ENCODE data around the gene SLC22A6.

The SLC22A6 gene

DNA sequence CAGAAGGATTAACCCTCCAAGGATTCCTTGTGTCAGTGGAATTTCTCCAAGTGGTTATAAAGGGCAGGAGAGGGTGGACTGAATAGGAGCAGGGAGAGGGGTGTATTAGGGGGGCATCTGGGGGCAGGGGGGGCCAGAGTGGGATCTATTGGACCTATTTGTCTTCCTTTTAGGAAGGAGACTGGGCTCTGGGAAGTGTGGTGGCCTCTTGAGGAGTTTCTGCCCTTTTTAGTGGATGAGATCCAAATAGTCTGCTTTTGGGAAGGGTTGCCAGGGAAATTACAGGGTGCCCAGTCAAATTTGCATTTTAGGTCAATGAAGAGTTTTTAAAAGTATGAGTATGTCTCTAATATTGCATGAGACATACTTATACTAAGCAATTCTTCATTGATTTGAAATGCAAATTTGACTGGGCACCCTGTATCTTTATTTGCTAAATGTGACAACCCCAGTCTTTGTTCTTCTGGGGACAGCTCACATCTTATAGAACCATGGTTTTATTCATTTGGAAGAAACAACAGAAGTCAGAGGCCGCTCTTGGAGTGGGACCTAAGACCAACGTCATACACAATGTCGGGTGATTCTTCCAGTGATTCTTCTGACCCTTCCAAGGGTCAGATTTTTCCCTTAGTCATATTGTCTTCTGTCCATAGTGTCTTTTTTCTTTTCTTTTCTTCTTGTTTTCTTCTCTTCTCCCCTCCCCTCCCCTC lies 429 bp upstream of the SLC22A6 start:
- DNase-seq (ENCODE audit: low spot score): no peak
- TF ChIP-seq, protein P1, sequence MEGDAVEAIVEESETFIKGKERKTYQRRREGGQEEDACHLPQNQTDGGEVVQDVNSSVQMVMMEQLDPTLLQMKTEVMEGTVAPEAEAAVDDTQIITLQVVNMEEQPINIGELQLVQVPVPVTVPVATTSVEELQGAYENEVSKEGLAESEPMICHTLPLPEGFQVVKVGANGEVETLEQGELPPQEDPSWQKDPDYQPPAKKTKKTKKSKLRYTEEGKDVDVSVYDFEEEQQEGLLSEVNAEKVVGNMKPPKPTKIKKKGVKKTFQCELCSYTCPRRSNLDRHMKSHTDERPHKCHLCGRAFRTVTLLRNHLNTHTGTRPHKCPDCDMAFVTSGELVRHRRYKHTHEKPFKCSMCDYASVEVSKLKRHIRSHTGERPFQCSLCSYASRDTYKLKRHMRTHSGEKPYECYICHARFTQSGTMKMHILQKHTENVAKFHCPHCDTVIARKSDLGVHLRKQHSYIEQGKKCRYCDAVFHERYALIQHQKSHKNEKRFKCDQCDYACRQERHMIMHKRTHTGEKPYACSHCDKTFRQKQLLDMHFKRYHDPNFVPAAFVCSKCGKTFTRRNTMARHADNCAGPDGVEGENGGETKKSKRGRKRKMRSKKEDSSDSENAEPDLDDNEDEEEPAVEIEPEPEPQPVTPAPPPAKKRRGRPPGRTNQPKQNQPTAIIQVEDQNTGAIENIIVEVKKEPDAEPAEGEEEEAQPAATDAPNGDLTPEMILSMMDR (IDR thresholded peaks at IDR 0.05; ENCODE audit: extremely low read depth, missing control alignments): no peak

DNA sequence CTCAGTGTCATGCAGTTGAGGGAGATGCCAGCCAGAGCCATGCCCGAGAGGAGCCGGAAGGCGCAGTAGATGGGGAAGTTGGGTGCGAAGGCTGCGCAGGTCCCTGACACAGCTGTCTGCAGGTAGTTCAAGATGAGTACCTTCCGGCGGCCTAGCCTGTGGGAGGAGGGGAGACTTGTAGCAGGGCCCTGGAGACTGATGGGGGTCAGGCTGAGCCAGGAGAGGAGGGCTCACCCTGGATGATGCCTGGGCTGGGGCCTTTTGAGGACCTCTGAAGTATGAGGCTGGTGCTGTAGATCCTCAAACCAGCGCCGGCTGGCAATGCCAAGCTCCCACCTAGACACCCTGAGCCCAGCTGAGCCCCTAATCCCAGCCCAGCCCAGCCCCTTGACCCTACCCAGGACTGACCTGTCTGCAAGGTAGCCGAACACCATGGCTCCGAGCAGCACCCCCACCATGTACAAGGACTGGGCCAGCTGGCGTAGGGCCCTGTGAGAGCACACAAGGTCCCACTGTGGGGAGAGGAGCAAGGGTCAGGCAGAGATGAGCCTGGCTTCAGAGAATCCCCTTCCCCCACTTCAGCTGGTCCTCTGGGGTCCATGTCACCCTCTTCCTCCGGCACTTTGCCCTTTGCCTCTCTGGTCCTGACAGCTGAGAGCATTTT lies 1.1 kb downstream of the SLC22A6 start:
- TF ChIP-seq, protein P1 (IDR thresholded peaks at IDR 0.05; ENCODE audit: extremely low read depth, missing control alignments): no peak
- no peak for DNase-seq (ENCODE audit: low spot score)

DNA sequence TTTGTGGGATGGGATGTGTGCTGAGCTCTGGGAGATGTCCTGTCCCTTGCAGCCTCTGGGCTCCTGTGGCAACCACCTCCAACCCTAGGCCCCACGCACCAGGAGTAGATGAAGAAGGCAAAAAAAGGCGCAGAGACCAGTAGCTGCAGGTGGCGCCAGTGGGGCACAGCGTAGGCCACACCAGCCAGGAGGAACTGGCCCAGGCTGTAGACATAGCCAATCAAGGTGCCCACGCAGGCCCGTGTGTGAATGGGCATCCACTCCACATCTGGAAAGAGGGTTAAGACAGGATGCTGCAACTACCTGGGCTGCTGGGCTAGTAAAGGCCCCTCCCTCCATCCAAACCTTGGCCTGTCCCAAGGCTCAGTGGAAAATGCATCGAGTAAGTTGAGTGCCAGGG lies 3.0 kb downstream of the SLC22A6 start:
- no peak for DNase-seq (ENCODE audit: low spot score)
- TF ChIP-seq, protein P1 (IDR thresholded peaks at IDR 0.05; ENCODE audit: extremely low read depth, missing control alignments): no peak

DNA sequence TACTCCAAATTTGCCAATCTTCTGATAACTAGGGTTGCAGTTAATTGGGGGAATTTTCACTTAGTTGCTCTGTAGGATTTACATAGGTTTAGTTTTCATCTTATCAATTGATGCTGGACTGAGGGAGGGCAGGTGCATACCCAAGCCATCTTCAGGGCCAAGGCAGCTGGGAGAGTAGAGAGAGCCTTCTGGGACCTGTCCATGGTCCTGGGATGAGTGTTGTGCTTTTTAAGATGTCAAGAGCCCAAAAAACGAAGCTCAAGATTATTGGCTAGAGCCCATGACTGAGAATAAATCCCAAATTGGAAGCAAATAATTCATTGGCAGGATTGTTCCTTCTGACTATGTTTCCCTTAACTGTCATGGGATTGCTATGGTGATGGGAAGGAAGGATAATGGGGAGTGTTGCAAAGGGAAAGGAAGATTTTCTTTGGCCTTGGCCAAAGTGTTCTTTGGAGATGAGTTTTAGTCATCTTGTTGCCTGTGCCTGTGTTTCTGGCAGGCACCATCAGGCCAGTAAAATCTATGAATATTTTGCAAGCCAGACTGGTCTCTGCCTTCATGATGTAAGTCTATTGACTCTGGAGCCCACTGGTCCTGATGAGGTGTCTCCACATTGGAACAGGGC lies 4.5 kb downstream of the SLC22A6 start:
- DNase-seq (ENCODE audit: low spot score): no peak
- TF ChIP-seq, protein P1 (IDR thresholded peaks at IDR 0.05; ENCODE audit: extremely low read depth, missing control alignments): no peak

DNA sequence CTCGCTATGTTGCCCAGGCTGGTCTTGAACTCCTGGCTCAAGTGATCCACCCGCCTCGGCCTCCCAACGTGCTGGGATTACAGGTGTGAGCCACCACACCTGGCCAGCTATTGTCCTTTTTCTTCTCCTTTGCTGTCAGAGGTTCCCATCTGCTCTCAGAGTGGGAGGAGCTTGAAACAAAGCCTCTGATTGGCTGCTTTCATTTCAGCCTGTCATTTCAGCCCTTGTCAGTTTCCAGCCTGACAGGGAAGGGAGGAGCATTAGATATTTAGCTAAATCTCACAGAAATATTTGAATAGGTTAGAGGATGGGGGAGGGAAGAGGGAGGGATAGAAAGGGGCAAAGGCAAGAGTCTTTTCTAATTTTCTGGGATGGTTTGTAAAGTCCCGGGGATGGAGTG lies 8.7 kb downstream of the SLC22A6 start:
- no peak for DNase-seq (ENCODE audit: low spot score)
- TF ChIP-seq, protein P1 (IDR thresholded peaks at IDR 0.05; ENCODE audit: extremely low read depth, missing control alignments): no peak

DNA sequence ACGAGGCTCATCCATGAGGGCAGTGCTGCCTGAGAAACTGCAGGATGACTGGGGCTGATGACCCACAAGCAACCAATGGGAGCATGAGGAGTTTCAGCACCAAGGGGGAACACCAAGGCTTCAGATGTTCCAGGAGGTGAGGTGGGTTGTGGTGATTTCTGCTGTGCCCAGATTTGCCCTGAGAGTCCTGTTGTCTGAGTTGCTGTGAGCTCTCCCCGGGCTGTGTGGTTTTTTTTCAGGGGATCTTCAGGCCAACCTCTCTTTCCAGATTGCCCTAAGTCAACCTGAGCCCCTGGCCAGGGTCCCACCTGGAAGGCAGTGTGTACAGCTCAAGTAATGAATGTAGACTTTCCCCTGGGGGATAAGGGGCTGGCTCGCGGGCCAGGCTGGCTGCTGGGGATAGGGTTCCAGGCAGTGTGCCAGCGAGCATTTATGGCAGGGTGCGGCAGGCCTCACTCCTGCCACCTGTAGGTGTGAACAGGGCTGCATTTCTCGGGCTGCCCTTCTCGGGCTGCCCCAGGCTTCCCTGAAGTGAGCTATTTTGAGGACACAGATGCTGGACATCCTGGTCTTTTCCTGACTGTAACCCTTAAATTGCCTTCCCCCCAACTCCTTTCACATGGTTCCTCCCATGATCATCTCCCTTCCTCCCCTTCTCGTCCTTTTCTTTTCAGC lies 9.8 kb downstream of the SLC22A6 start:
- TF ChIP-seq, protein P1 (IDR thresholded peaks at IDR 0.05; ENCODE audit: extremely low read depth, missing control alignments): peak; percentile 14
- peak; percentile 34 for DNase-seq (ENCODE audit: low spot score)

DNA sequence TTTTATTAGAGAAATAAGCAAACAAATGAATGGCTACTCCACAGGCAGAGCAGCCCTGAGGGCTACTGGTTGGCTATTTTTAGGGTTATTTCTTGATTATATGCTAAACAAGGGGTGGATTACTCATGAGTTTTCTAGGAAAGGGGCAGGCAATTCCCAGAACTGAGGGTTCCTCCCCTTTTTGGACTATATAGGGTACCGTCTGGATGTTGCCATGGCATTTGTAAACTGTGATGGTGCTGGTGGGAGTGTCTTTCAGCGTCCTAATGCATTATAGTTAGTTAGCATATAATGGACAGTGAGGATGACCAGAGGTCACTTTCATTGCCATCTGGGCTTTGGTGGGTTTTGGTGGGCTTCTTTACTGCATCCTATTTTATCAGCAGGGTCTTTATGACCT lies 19.2 kb downstream of the SLC22A6 start:
- DNase-seq (ENCODE audit: low spot score): no peak
- TF ChIP-seq, protein P1 (IDR thresholded peaks at IDR 0.05; ENCODE audit: extremely low read depth, missing control alignments): no peak
